ENCODE measurements around the gene SNX15.

The SNX15 gene

GRCh38 chr11:65008016-65008415 lies 19.2 kb upstream of the SNX15 start:
- no peak for DNase-seq (ENCODE audit: extremely low read depth, low read depth)
- no peak for TF ChIP-seq CTCF (IDR thresholded peaks at IDR 0.05; ENCODE audit: low read depth, low read length)

GRCh38 chr11:65008873-65009272 lies 18.4 kb upstream of the SNX15 start:
- no peak for TF ChIP-seq CTCF (IDR thresholded peaks at IDR 0.05; ENCODE audit: low read depth, low read length)
- DNase-seq (ENCODE audit: extremely low read depth, low read depth) = no peak

GRCh38 chr11:65013130-65013887 lies 13.9 kb upstream of the SNX15 start:
- peak; percentile 68 for DNase-seq (ENCODE audit: extremely low read depth, low read depth)
- TF ChIP-seq CTCF (IDR thresholded peaks at IDR 0.05; ENCODE audit: low read depth, low read length) = peak; percentile 74

- peak; percentile 30 for TF ChIP-seq CTCF (IDR thresholded peaks at IDR 0.05; ENCODE audit: low read depth, low read length)
- DNase-seq (ENCODE audit: extremely low read depth, low read depth) = peak; percentile 71
Observed at GRCh38 chr11:65013888-65014725, 13.1 kb upstream of the SNX15 start, which contains the start of gene ARL2. Gene ARL2 (plus strand): TSS chr11:65014160. CDS start chr11:65014208, 48 bp downstream.

GRCh38 chr11:65014726-65015227 lies 12.5 kb upstream of the SNX15 start:
- no peak for TF ChIP-seq CTCF (IDR thresholded peaks at IDR 0.05; ENCODE audit: low read depth, low read length)
- no peak for DNase-seq (ENCODE audit: extremely low read depth, low read depth)

GRCh38 chr11:65016705-65017104 lies 10.5 kb upstream of the SNX15 start:
- no peak for DNase-seq (ENCODE audit: extremely low read depth, low read depth)
- TF ChIP-seq CTCF (IDR thresholded peaks at IDR 0.05; ENCODE audit: low read depth, low read length) = no peak

- no peak for TF ChIP-seq CTCF (IDR thresholded peaks at IDR 0.05; ENCODE audit: low read depth, low read length)
Observed at GRCh38 chr11:65017937-65018336, 9.3 kb upstream of the SNX15 start.

More at GRCh38 chr11:65017937-65018336, 9.3 kb upstream of the SNX15 start:
- no peak for DNase-seq (ENCODE audit: extremely low read depth, low read depth)
